ENCODE measurements around the gene ZNF777.

Gene ZNF777

DNA sequence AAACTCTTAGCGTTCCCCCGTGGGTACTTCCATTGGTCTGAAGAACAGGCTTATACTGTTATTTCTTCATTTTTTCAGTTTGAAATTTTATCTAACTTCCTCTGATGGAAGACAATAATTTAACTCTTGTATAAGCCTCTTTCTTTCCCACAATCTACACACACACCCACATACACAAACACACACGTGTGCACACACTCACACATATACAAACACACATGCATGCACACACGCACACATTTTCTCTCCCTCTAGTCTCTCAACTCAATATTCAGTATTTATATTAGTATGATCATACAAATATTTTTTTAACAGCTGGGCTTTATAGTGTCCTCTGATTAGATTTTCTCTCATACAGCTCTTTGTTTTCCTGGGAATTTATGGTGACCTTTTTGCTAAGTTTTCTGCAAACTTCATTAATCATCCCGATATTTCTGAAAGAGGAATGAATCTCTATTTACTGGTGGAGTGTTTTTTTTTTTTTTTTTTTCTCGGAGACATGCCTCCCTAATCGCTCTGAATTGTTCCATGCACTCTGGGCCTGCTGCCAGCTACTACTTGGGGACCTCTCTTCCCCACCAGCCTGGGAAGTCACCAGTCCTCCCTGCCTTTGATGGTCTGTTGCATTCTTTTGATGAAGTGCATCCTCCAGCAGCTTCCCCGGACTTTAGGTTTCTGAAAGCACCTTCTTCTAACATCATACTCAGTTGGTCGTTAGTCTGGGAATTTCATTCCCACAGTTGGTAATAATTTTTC, 75.5 kb downstream of the ZNF777 start:
- Histone ChIP-seq H3K9me2 (replicated peaks; ENCODE audit: insufficient read depth, low read length) (0 out of 2 replicates have a peak, but pooled peaks cover 3% of the 10 kb centered on the region), H3K79me2 (ENCODE audit: low read length) (no peaks in the 10 kb centered on the region), H2AFZ (ENCODE audit: low read length) (no peak overlapping the region), H3K27me3 (replicated peaks; ENCODE audit: insufficient read depth, low read length) (no peaks in the 10 kb centered on the region), H3F3A (ENCODE audit: insufficient read depth, low read length) (no peaks in the 10 kb centered on the region), H3K4me2 (ENCODE audit: low read depth, low read length) (no peak overlapping the region), H3K9ac (ENCODE audit: low read length) (no peak overlapping the region), H3K9me3 (replicated peaks; ENCODE audit: insufficient read depth, low read length) (no peaks in the 10 kb centered on the region), H3K27ac (ENCODE audit: low read length) (no peak overlapping the region), H3K4me1 (ENCODE audit: low read length) (no peaks in the 10 kb centered on the region), H3K36me3 (replicated peaks; ENCODE audit: insufficient read depth, low read length) (no peaks in the 10 kb centered on the region), H3K4me3 (ENCODE audit: low read length) (no peak overlapping the region), H4K20me1 (ENCODE audit: insufficient read depth, low read length) (no peaks in the 10 kb centered on the region)
- no peak for TF ChIP-seq EZH2 (optimal IDR thresholded peaks at IDR 0.05; ENCODE audit: low read depth, low read length)
- TF ChIP-seq EZH2phosphoT487 (IDR thresholded peaks at IDR 0.05; ENCODE audit: low read length) = no peak
- TF ChIP-seq, protein P1, sequence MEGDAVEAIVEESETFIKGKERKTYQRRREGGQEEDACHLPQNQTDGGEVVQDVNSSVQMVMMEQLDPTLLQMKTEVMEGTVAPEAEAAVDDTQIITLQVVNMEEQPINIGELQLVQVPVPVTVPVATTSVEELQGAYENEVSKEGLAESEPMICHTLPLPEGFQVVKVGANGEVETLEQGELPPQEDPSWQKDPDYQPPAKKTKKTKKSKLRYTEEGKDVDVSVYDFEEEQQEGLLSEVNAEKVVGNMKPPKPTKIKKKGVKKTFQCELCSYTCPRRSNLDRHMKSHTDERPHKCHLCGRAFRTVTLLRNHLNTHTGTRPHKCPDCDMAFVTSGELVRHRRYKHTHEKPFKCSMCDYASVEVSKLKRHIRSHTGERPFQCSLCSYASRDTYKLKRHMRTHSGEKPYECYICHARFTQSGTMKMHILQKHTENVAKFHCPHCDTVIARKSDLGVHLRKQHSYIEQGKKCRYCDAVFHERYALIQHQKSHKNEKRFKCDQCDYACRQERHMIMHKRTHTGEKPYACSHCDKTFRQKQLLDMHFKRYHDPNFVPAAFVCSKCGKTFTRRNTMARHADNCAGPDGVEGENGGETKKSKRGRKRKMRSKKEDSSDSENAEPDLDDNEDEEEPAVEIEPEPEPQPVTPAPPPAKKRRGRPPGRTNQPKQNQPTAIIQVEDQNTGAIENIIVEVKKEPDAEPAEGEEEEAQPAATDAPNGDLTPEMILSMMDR (IDR thresholded peaks at IDR 0.05; ENCODE audit: low read length) = no peak
- DNase-seq = no peak
